ENCODE results near the gene BMP2K. TPM values are rescaled to one million over a fixed set of nuclear protein-coding genes. Genes with fewer than 3 reads are reported as not detected.

Gene BMP2K
- total RNA-seq, 2 experiments from 2014 or later = 10.3 to 12.4 TPM

- ATAC-seq (no peak), DNase-seq (no peak)
- Mint-ChIP-seq H3K4me1 (ENCODE audit: low read depth) (peaks cover 27% of the 10 kb centered on the region), H3K36me3 (ENCODE audit: low read depth) (no peaks in the 10 kb centered on the region), H3K9me3 (no peaks in the 10 kb centered on the region), H3K4me3 (no peak overlapping the region), H3K27me3 (peaks cover 3% of the 10 kb centered on the region), H3K27ac (no peak overlapping the region)
- intact Hi-C loops (cut with micrococcal nuclease) = no loop called here
- POLR2A ChIA-PET = interaction anchor here (1.2 to 1.5 kb wide), 2 partner anchors 16 to 153 kb away, joined by 3 read pairs; no protein-coding TSS in a partner anchor
- TF ChIP-seq CTCF (IDR thresholded peaks at IDR 0.05) = no peak
- CTCF ChIA-PET = interaction anchor here (1.1 to 1.3 kb wide), 2 partner anchors 10 to 97 kb away, joined by 3 to 4 read pairs; no protein-coding TSS in a partner anchor
These were observed 9.5 kb upstream of the BMP2K start for GRCh38 chr4:78766650-78767049.

GRCh38 chr4:78767350-78767749, 8.8 kb upstream of the BMP2K start:
- H3K9me3 Mint-ChIP-seq = no peaks in the 10 kb centered on the region
- ChIA-PET POLR2A (interaction anchor here (0.9 to 1.5 kb wide), 4 partner anchors 15 to 154 kb away, joined by 3 read pairs; no protein-coding TSS in a partner anchor), CTCF (interaction anchor here (1.0 to 1.3 kb wide), 2 partner anchors 96 to 109 kb away, joined by 3 to 4 read pairs; no protein-coding TSS in a partner anchor)
- peaks cover 29% of the 10 kb centered on the region for H3K4me1 Mint-ChIP-seq (ENCODE audit: low read depth)
- peaks cover 3% of the 10 kb centered on the region for H3K27me3 Mint-ChIP-seq
- no peak for TF ChIP-seq CTCF (IDR thresholded peaks at IDR 0.05)
- ATAC-seq (no peak), DNase-seq (no peak)
- H3K4me3 Mint-ChIP-seq = no peak overlapping the region
- no peaks in the 10 kb centered on the region for H3K36me3 Mint-ChIP-seq (ENCODE audit: low read depth)
- intact Hi-C loops (cut with micrococcal nuclease) = no loop called here
- H3K27ac Mint-ChIP-seq = no peak overlapping the region

- Mint-ChIP-seq H3K27me3 (peaks cover 3% of the 10 kb centered on the region), H3K36me3 (ENCODE audit: low read depth) (no peaks in the 10 kb centered on the region), H3K27ac (no peak overlapping the region), H3K4me1 (ENCODE audit: low read depth) (peaks cover 34% of the 10 kb centered on the region), H3K9me3 (no peaks in the 10 kb centered on the region), H3K4me3 (no peak overlapping the region)
- DNase-seq (no peak), ATAC-seq (peak; percentile 71)
- TF ChIP-seq CTCF (IDR thresholded peaks at IDR 0.05) = no peak
- ChIA-PET POLR2A (no interaction called here), CTCF (no interaction called here)
- intact Hi-C loops (cut with micrococcal nuclease) = no loop called here
These were observed 7.5 kb upstream of the BMP2K start for GRCh38 chr4:78768452-78769180.

GRCh38 chr4:78770091-78770642, 6.0 kb upstream of the BMP2K start:
- DNase-seq = no peak
- intact Hi-C loops (cut with micrococcal nuclease) = loop anchor here (10.0 kb wide), 1 partner anchor 95 kb away; no protein-coding TSS in a partner anchor
- ChIA-PET CTCF (interaction anchor here (0.6 to 1.2 kb wide), 2 partner anchors 33 to 125 kb away, joined by 3 to 4 read pairs; no protein-coding TSS in a partner anchor), POLR2A (no interaction called here)
- Mint-ChIP-seq H3K4me1 (ENCODE audit: low read depth) (peaks cover 45% of the 10 kb centered on the region), H3K36me3 (ENCODE audit: low read depth) (no peaks in the 10 kb centered on the region), H3K27ac (no peak overlapping the region), H3K9me3 (no peaks in the 10 kb centered on the region), H3K27me3 (peaks cover 2% of the 10 kb centered on the region), H3K4me3 (no peak overlapping the region)
- no peak for TF ChIP-seq CTCF (IDR thresholded peaks at IDR 0.05)
- no peak for ATAC-seq

GRCh38 chr4:78772526-78773091, 3.5 kb upstream of the BMP2K start:
- TF ChIP-seq CTCF (IDR thresholded peaks at IDR 0.05) = no peak
- ATAC-seq (no peak), DNase-seq (no peak)
- H3K27ac Mint-ChIP-seq = no peak overlapping the region
- POLR2A ChIA-PET = no interaction called here
- no peak overlapping the region for H3K4me3 Mint-ChIP-seq
- no peaks in the 10 kb centered on the region for H3K9me3 Mint-ChIP-seq
- peaks cover 43% of the 10 kb centered on the region for H3K4me1 Mint-ChIP-seq (ENCODE audit: low read depth)
- H3K27me3 Mint-ChIP-seq = no peaks in the 10 kb centered on the region
- intact Hi-C loops (cut with micrococcal nuclease) = loop anchor here (10.0 kb wide), 1 partner anchor 92 kb away; no protein-coding TSS in a partner anchor
- H3K36me3 Mint-ChIP-seq (ENCODE audit: low read depth) = no peaks in the 10 kb centered on the region
- CTCF ChIA-PET = no interaction called here

Measured in activated CD8-positive, alpha-beta T cell treated with anti-CD3 and anti-CD28 coated beads for 36 hours (primary cell).